Astrocyte (in vitro differentiated cells and primary cell): Measurements from ENCODE around the gene RCOR1. TPM values are rescaled to one million over a fixed set of nuclear protein-coding genes. Genes with fewer than 3 reads are reported as not detected.

Experiments
- DNase-seq: peaks from one replicate; pipeline ENCODE4 v3.0.0-alpha.2; 2010; ENCODE audit warnings: low read depth
- FAIRE-seq: peaks from 2 replicates; lab custom pipeline; 2011; peaks lifted over from hg19 to GRCh38; lab: Jason Lieb, UNC
- H2AFZ ChIP-seq: 2 replicates; pipeline ENCODE4 v1.6.0; 2012; ENCODE audit warnings: low read depth, low read length, inconsistent platforms
- H3K27ac ChIP-seq: 2 replicates; pipeline ENCODE4 v1.5.1; 2011; ENCODE audit warnings: low read depth, low read length, inconsistent platforms
- H3K27me3 ChIP-seq: 2 replicates; pipeline ENCODE4 v1.6.0; 2011; ENCODE audit warnings: low read length, inconsistent platforms; ENCODE audit not compliant: insufficient read depth
- H3K36me3 ChIP-seq: 2 replicates; pipeline ENCODE4 v1.5.1; 2011; ENCODE audit warnings: low read length, inconsistent platforms; ENCODE audit not compliant: insufficient read depth
- H3K4me1 ChIP-seq: 2 replicates; pipeline ENCODE4 v1.5.1; 2011; ENCODE audit warnings: low read length, inconsistent platforms; ENCODE audit not compliant: insufficient read depth
- H3K4me2 ChIP-seq: 2 replicates; pipeline ENCODE4 v1.6.0; 2012; ENCODE audit warnings: low read length, inconsistent platforms
- H3K4me3 ChIP-seq: 2 replicates; pipeline ENCODE4 v1.5.1; 2011; ENCODE audit warnings: low read depth, mild to moderate bottlenecking, low read length, inconsistent platforms; ENCODE audit not compliant: insufficient read depth
- H3K79me2 ChIP-seq: 2 replicates; pipeline ENCODE4 v1.6.0; 2012; ENCODE audit warnings: mild to moderate bottlenecking, low read length, inconsistent platforms; ENCODE audit not compliant: insufficient read depth
- H3K9ac ChIP-seq: 2 replicates; pipeline ENCODE4 v1.6.0; 2012; ENCODE audit warnings: mild to moderate bottlenecking, low read length, inconsistent platforms
- H3K9me3 ChIP-seq: 2 replicates; pipeline ENCODE4 v1.5.1; 2012; ENCODE audit warnings: low read depth, mild to moderate bottlenecking, low read length, inconsistent platforms; ENCODE audit not compliant: insufficient read depth
- H4K20me1 ChIP-seq: 2 replicates; pipeline ENCODE4 v1.6.0; 2012; ENCODE audit warnings: low read length, inconsistent platforms; ENCODE audit not compliant: insufficient read depth
- H3K27ac Mint-ChIP-seq: one replicate; pipeline ENCODE4 v1.8.0; 2021; ENCODE audit warnings: mild to moderate bottlenecking, mixed read lengths; ENCODE audit not compliant: unreplicated experiment
- H3K27me3 Mint-ChIP-seq: one replicate; pipeline ENCODE4 v1.8.0; 2021; ENCODE audit warnings: low read depth, mixed read lengths; ENCODE audit not compliant: unreplicated experiment
- H3K36me3 Mint-ChIP-seq: one replicate; pipeline ENCODE4 v1.8.0; 2021; ENCODE audit warnings: low read depth, mixed read lengths; ENCODE audit not compliant: unreplicated experiment
- H3K4me1 Mint-ChIP-seq: one replicate; pipeline ENCODE4 v1.8.0; 2021; ENCODE audit warnings: low read depth, mixed read lengths; ENCODE audit not compliant: unreplicated experiment
- H3K4me3 Mint-ChIP-seq: one replicate; pipeline ENCODE4 v1.8.0; 2021; ENCODE audit warnings: mild to moderate bottlenecking, moderate library complexity, mixed read lengths; ENCODE audit not compliant: unreplicated experiment
- H3K9me3 Mint-ChIP-seq: one replicate; pipeline ENCODE4 v1.8.0; 2021; ENCODE audit warnings: mild to moderate bottlenecking, mixed read lengths; ENCODE audit not compliant: unreplicated experiment
- EZH2 ChIP-seq: IDR thresholded peaks from 2 replicates; pipeline ENCODE4 v1.6.1; 2012; ENCODE audit warnings: mild to moderate bottlenecking, low read length, inconsistent platforms; ENCODE audit not compliant: insufficient read depth
- total RNA-seq: library from RNA; stranded (reverse); gene quantifications from 2 replicates; pipeline ENCODE4 v1.2.1, GENCODE V29; 2021
- TF ChIP-seq, protein P1 (sequence below): IDR thresholded peaks from 2 replicates; pipeline ENCODE4 v1.5.1; 2011; ENCODE audit warnings: low read depth, mild to moderate bottlenecking, inconsistent platforms, low read length, moderate library complexity; ENCODE audit not compliant: insufficient read depth

RCOR1 gene
- total RNA-seq, 1 donor from 2014 or later = 31.0 TPM

DNA sequence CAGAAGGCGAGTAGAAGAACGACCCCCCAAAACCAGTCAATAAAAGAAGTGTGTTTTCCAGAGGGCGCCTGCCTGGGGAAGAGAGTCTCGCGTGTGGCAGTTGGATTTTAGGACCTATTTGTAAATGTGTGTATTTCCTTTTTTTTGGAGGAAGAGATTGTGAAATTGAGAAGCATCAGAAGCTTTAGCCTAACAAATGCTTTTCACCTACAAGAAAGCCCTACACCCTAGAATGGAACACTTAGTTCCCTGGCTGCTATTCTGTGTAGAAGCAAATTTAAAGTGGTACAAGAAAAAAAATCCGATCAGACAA is 1.3 kb downstream of the RCOR1 start:
- Histone ChIP-seq H3K79me2 (peaks cover 56% of the 10 kb centered on the region), H3K9me3 (no peaks in the 10 kb centered on the region), H3K36me3 (no peaks in the 10 kb centered on the region), H4K20me1 (peaks cover 46% of the 10 kb centered on the region), H3K4me3 (peak overlapping the region; percentile 72), H3K27ac (peak overlapping the region; percentile 58), H3K27me3 (no peaks in the 10 kb centered on the region), H3K4me1 (peaks cover 22% of the 10 kb centered on the region), H3K4me2 (peak overlapping the region; percentile 93), H2AFZ (peak overlapping the region; percentile 7), H3K9ac (peak overlapping the region; percentile 81)
- TF ChIP-seq, protein P1, sequence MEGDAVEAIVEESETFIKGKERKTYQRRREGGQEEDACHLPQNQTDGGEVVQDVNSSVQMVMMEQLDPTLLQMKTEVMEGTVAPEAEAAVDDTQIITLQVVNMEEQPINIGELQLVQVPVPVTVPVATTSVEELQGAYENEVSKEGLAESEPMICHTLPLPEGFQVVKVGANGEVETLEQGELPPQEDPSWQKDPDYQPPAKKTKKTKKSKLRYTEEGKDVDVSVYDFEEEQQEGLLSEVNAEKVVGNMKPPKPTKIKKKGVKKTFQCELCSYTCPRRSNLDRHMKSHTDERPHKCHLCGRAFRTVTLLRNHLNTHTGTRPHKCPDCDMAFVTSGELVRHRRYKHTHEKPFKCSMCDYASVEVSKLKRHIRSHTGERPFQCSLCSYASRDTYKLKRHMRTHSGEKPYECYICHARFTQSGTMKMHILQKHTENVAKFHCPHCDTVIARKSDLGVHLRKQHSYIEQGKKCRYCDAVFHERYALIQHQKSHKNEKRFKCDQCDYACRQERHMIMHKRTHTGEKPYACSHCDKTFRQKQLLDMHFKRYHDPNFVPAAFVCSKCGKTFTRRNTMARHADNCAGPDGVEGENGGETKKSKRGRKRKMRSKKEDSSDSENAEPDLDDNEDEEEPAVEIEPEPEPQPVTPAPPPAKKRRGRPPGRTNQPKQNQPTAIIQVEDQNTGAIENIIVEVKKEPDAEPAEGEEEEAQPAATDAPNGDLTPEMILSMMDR = no peak
- TF ChIP-seq EZH2 = no peak
- peak overlapping the region; percentile 75 for H3K27ac Mint-ChIP-seq
- H3K4me1 Mint-ChIP-seq = peaks cover 22% of the 10 kb centered on the region
- DNase-seq (no peak), FAIRE-seq (no peak)
- peak overlapping the region; percentile 91 for H3K4me3 Mint-ChIP-seq
- no peaks in the 10 kb centered on the region for H3K27me3 Mint-ChIP-seq
- H3K36me3 Mint-ChIP-seq = peaks cover 1% of the 10 kb centered on the region
- no peaks in the 10 kb centered on the region for H3K9me3 Mint-ChIP-seq

DNA sequence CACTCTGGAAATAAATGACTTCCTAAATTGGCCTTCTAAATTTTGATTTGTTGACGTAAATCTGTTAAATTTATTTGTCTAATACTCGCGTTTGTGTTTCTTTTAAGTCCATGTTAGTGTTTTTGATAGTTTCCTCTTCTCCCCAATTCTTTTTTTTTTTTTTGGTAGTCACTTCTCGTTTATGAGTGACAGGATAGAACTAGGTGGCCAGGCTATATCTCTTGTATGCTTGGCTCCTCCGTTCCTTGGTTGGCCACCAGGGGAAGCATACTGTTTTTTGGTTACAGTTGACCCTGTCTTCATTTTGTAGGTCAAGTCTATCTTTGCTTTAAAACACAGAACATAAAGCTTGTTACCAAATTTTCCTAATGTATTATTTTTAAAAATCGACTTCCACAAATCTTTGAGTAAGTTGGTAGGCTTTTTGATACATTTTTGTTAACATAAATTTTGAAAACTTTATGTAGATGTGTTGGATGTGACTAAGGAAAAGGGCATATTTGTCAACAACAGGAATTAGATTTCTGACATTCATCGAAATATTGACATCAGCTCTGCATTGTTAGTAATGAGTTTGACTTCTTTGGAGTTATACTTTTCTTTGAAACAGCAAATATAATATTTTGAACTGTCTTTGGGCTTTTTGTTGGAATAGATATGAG is 2.2 kb downstream of the RCOR1 start:
- peak; percentile 38 for DNase-seq
- no peaks in the 10 kb centered on the region for H3K9me3 ChIP-seq
- H3K9ac ChIP-seq = peak overlapping the region; percentile 81
- H3K4me3 Mint-ChIP-seq = peak overlapping the region; percentile 91
- no peaks in the 10 kb centered on the region for H3K36me3 ChIP-seq
- no peak overlapping the region for H3K27ac Mint-ChIP-seq
- no peaks in the 10 kb centered on the region for H3K27me3 ChIP-seq
- H2AFZ ChIP-seq = no peak overlapping the region
- H3K4me2 ChIP-seq = peak overlapping the region; percentile 93
- H3K4me3 ChIP-seq = peak overlapping the region; percentile 72
- peaks cover 17% of the 10 kb centered on the region for H3K4me1 ChIP-seq
- peaks cover 2% of the 10 kb centered on the region for H3K36me3 Mint-ChIP-seq
- peaks cover 53% of the 10 kb centered on the region for H4K20me1 ChIP-seq
- H3K9me3 Mint-ChIP-seq = no peaks in the 10 kb centered on the region
- no peaks in the 10 kb centered on the region for H3K27me3 Mint-ChIP-seq
- no peak for FAIRE-seq
- peaks cover 18% of the 10 kb centered on the region for H3K4me1 Mint-ChIP-seq
- H3K79me2 ChIP-seq = peaks cover 65% of the 10 kb centered on the region
- no peak overlapping the region for H3K27ac ChIP-seq
- TF ChIP-seq, protein P1 = peak; percentile 93
- no peak for TF ChIP-seq EZH2

DNA sequence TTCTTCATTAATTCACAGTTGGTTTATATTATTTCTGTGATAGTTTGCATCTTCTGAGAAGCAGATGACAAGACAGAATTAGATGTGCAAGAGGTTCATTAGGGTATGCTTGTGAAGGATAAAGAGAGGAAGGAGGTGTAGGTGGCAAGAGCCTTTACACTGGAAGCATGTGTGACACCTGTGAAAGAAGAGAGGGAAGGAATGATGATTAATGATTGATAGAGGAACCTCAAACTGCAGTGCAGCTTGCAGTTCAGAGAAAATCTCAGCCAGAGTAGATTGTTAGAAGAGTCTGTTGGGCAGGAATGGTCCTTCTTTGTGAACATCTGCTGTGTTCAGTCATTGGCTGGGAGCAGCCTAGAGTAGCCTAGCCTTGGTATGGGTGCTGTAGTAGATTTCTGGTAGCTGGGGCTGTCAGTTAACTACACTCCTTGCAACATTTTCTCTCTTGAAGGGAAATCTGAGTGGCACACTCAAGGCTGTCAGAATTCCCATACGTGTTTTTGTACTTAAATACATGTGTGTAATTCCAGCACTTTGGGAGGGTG is 9.0 kb downstream of the RCOR1 start:
- H3K27ac Mint-ChIP-seq = no peak overlapping the region
- no peak for TF ChIP-seq EZH2
- TF ChIP-seq, protein P1 = no peak
- H2AFZ ChIP-seq = no peak overlapping the region
- H3K36me3 Mint-ChIP-seq = peaks cover 2% of the 10 kb centered on the region
- peaks cover 92% of the 10 kb centered on the region for H3K79me2 ChIP-seq
- H3K9me3 ChIP-seq = no peaks in the 10 kb centered on the region
- no peak overlapping the region for H3K4me3 Mint-ChIP-seq
- H3K27me3 Mint-ChIP-seq = no peaks in the 10 kb centered on the region
- no peak overlapping the region for H3K27ac ChIP-seq
- no peak overlapping the region for H3K9ac ChIP-seq
- H4K20me1 ChIP-seq = peaks cover 75% of the 10 kb centered on the region
- H3K36me3 ChIP-seq = no peaks in the 10 kb centered on the region
- no peak overlapping the region for H3K4me3 ChIP-seq
- DNase-seq (no peak), FAIRE-seq (no peak)
- no peaks in the 10 kb centered on the region for H3K4me1 ChIP-seq
- peaks cover 12% of the 10 kb centered on the region for H3K4me1 Mint-ChIP-seq
- no peak overlapping the region for H3K4me2 ChIP-seq
- H3K9me3 Mint-ChIP-seq = no peaks in the 10 kb centered on the region
- no peaks in the 10 kb centered on the region for H3K27me3 ChIP-seq
